ENCODE data around the gene CACNA1H. TPM values are rescaled to one million over a fixed set of nuclear protein-coding genes. Genes with fewer than 3 reads are reported as not detected.

CACNA1H gene
- 0.05 and 0.17 TPM in 2 replicates for total RNA-seq

DNA sequence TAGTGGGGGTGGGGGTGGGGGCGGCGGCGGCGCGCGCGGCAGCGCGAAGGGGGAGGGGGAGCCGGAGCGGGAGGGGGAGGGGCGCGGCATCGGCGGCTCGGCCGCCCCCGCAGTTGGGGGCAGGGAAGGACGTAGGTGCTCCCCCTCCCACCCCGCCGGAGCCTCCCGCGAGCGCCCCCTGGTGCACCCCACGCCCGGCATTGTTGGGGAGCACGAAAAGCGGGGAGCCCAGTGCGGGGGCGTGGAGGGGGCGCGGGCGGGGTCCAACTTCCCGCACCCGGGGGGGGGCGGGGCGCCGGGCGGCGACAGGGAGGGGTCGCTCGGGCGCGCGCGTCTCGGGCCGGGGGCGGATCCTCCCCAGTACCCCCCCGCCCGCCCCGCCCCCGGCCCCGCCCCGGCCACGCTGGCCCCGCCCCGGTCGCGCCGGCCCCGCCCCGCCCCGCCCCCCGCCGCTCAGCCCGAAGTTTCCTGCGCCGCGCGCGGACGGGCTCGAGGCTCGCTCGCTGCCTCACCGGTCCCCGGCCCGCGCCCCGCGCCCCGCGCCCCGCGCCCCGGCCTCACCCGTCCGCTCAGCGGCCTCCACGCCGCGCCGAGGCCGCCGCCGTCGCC is at the start of gene CACNA1H:
Gene CACNA1H (plus strand): TSS at position 456 of the 609 bp plus-strand sequence. CDS start 632 bp downstream, outside the sequence.
- no peak for DNase-seq

DNA sequence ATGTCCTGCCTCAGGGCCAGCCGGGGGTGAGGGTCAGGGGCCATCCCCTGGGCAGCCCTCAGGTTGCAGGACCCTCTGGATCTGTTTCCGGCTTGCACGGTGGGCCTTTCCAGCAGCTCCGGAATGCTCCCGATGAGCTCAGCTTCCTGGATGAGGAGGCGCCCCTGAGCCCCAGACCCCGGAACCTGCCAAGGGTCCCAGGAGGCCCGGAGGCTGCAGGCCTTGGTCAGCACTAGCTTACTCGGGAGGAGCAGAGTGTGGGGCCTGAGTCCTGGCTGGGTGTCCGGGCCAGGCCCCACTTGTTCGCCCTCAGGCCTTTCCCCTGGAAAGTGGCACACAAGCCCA is 49.3 kb upstream of the CACNA1H start:
- no peak for DNase-seq

- DNase-seq: peak; percentile 78
Measured at GRCh38 chr16:1105888-1106620, 46.9 kb upstream of the CACNA1H start.

DNA sequence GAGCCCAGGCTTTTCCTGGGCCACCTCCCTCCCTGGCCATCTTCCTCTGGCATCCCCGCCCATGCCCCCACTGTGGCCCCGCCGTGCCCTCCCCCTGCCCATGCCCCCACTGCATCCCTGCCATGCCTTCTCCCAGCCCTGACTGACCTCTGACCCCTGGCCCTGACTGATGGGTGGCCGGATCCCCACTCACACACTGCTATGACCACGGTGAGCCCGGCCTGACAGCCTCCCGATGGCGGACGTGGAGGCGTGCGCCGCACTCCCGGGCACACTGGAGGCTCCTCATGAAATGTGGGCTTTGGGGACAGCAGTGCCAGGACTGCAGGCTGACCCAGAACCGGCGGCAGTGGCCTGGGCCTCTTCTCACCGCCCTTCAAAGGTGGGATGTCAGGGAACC is 46.2 kb upstream of the CACNA1H start:
- DNase-seq: no peak

GRCh38 chr16:1107141-1107540 is 45.8 kb upstream of the CACNA1H start:
- DNase-seq: no peak

GRCh38 chr16:1107731-1108130 is 45.2 kb upstream of the CACNA1H start:
- DNase-seq: no peak

DNA sequence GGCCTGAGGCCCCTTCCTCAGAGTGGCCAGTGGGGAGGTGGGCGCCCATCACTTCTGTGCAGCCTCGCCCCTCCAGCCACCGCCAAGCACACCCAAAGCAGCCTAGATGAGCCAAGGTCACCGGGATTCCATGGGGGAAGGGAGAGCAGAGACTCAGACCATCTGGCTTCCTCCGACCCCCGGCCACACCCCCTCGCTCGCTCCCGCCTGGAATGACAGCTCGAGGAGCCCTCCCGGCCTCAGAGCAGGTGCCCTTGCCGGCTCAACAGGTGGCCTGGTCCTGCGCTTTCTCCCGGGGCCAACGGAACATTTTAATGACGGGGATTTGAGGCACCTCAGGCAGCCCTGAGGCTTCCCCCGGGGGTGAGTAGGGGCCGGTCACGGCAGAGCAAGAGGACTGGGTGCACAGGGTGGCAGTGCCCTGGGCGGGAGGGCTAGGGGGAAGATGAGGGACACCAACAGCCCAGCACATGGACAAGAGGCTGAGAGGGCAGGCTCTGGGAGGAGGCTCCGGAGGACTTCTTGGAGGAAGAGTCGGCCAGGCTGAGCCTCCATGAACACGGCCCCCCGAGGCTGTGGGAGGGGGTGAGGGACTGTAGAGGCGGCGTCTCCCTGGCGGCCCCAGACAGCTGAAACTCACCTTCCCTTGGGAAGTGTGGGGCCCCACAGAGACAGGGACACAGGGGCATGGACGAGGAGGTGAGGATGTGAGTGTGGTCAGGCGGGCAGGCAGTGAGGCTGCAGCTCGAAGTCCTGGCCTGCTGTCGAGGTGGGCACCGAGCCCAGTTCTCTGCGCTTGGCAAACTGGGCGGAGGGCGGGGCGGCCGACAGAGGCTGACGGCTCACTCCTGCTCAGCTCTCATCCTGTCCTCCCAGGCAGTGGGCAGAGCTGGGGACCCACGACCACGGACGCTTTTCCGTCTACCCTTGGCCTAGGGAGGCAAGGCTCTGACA is 44.3 kb upstream of the CACNA1H start:
- no peak for DNase-seq

GRCh38 chr16:1109648-1110047 is 43.3 kb upstream of the CACNA1H start:
- no peak for DNase-seq

DNA sequence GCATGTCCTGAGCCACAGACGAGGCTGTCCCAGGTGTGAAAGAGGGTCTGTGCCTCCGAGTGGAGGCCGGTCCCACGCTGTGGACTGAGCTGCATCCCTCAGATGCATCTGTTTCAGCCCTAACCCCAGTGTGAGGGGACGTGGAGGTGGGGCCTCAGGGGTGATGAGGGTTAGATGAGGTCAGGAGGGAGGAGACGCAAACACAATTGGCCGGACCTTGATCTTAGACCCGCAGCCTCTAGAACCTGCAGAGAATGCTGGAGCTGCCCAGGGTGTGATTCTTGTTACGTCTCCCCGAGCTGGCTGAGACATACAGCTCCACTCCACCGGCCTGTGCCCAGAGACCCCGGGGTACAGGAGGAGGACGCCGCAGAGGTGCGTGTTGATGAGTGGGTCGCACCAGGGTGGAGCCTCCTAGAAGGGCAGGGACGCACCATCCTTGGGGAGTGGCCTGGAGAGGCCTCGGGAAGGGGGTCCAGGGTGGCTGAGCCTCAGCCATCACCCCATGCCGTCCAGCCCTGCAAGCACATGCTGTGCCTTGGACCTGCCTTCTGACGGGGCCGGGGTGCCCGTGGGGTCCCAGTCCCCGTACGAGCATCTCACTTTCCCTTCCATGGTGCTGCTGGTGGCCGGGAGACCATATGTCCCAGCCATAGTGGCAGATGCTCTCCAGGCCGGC is 40.3 kb upstream of the CACNA1H start:
- no peak for DNase-seq

- no peak for DNase-seq
Measured at GRCh38 chr16:1113489-1113888, 39.4 kb upstream of the CACNA1H start.

DNA sequence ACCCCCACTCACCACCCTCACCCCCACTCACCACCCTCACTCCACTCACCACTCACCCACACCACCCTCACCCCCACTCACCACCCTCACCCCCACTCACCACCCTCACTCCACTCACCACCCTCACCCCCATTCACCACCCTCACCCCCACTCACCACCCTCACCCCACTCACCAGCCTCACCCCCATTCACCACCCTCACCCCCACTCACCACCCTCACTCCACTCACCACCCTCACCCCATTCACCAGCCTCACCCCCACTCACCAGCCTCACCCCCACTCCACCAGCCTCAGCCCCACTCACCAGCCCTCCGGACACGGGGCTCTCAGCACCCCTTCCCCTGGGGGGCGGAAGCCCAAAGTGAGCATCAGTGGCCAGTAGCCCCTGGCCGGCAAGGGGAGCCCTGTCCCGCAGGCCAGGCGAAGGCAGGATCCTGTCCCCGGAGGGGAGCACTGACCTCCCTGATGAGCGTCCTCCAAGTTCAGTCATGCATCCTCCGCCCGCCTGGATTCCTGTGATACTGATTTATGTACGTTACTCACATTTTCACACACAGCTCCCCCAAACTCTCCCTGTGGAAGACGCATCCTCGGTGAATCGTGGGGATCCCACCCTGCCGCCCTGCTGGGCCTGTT is 38.9 kb upstream of the CACNA1H start:
- DNase-seq: no peak

- no peak for DNase-seq
Measured at GRCh38 chr16:1116693-1117077, 36.2 kb upstream of the CACNA1H start.

DNA sequence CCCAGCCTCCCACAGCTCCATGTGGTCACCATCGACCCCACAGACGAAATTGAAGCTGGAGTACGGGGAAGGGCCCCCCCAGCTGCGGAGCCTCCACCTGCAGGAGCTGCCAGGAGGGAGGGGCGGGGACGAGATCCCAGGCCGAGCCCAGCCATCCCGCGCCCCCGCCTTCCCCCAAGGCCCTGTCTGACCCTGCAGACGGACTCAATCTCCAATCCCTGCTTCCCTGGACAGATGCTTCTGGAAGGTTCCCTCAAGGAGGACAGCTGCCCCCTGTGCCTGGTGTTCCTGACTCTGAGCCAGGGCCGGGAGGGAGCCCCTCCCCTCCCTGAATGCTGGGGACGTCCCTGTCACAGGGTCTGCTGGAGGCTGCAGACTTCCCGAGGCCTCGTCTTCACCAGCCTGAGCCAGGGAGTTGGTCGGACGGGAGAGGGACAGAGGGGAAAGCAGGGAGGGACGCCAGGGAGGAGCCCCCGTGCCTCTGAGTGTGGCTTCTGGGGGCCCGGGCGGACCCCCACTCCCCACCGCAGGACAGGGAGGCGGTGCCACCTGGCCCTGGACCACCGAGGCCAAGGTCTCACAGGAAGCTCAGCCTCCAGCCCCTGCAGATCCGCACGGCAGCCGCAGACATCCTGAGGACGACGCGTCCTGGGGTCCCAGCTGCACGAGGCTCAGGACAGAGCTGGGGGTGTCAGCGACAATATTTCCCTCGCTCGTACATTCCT is 35.6 kb upstream of the CACNA1H start:
- DNase-seq: no peak

- DNase-seq: no peak
Measured at GRCh38 chr16:1117926-1118325, 35.0 kb upstream of the CACNA1H start.

DNA sequence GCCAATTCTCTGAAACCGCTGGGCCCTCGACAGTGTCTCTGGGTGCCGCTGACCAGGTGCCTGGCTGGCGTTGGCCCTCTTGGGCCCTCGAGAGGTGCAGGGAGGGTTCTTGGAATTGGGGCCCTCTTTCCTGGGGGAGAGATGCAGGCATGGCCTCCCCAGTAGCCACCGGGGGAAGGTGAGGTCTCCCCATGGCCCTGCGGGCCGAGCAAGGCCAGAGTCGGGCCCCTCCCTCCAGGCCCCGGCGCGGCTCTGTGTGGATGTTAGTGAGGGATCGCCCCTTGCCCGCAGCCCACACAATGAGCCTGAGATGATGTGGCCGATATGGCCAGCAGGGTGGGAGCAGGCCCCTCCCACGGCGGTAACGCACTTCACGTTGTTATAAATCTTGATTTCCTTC is 33.8 kb upstream of the CACNA1H start:
- no peak for DNase-seq

DNA sequence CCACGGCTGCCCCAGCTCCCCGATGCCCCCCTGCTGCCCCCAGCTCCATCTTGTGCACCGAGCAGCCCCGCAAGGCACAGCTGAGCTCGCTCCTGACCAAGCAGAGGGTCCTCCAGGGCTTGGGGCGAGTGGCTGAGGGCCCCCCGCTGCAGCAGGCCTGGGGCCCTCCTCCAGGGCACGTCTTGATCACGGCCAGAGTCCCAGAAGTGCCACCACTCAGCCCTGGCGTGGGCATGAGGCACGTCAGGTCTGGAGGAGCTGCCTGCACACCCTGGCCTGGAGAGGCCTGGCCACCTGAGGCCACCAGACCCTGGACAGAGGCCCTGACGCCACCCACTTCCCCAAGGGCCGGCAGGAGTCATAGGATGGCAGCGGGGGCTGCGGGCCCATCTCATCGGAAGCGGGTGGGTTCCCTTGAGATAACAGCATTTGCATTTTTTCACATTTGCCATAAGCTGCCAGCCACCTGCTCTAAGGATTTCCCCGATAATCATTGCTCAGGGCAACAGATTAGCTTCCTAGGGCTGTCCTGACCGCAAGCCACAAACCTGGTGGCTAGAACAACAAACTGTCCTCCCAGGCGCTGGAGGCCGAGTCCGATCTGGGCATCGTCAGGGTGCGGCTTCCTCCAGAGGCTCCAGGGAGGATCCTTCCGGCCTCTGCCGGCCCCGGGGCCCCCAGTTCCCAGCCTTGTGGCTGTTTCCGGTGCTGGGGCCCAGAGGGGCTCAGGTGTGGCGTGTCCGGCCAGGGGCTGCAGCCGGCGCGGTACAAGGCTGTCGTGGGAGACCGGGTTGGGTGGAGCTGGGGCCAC is 32.9 kb upstream of the CACNA1H start:
- no peak for DNase-seq

- no peak for DNase-seq
Measured at GRCh38 chr16:1120577-1120941, 32.3 kb upstream of the CACNA1H start.

DNA sequence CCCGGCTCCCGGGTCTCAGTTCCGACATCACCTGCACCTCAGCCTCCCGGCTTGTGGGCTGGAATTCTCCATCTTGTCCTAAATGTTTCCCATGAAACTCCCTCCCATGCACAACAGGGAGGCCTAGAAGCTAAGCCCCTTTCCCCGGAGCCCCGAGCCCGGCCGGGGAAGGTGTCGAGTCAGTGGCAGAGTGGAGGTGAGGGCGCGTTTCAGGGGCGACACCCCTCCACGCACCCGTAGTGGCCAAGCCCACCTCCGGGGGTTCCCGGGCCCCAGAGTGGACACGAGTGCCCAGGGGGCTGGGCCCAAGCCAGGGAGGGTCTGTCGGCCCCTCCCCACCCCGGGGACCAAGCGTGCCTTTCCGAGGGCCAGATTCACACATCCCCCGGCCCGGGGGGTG is 31.9 kb upstream of the CACNA1H start:
- DNase-seq: no peak

DNA sequence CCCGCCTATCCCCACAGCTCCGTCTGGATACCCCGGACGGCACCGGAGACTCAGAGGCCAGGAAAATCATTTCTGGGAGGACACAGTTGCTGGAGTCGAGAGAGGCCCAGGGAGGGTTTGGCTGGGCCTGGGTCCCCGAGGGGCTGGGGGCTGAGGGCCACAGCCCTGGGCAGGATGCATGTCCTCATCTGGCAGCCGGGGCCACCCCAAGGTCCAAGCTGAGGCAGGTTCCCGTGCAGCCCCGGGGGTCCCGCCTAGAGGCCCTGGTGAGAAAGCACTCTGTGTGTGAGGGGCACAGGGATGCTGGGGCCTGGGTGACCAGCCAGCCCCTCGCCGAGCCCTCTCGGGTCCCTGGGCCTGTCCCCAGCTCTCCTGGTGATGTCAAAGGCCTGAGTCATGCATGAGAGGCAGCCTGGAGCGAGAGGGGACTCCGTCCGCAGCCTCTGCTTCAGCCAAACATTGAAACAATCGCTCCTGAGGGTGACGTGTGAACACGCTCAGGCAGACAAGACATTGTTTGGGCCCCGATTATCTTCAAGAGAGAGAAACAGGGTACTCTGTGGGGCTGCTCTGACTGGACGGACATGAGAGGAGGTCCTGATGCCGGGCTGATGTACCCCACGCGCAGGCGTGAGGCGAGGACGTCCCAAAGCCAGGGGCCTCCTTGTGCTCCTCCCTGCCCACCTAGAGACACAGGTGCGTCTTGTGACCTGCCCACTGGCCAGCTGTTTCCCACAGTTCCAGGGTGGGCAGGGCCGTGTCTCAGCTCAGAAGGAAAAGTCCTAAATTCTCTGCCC is 31.1 kb upstream of the CACNA1H start:
- DNase-seq: no peak

DNA sequence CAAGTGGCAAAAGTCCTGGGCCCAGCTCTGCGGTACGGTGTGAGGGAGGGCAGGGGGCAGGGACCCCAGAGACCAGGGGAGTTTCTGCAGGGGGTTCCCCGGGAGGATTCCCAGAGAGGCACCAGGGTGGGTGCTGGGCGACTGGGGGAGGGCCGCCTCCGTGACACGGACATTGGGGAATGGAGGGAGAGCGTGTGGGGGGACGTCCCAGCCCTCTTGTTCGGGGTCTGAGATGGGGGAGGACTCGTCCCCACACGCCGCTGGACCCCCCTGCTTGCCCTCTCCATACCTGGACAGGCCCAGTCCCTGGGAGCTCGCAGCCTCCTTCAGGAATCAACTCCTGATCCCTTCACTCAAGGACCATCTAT is 30.5 kb upstream of the CACNA1H start:
- DNase-seq: no peak
